ENCODE data around the gene GATAD2A.
"Not testable (repeated sequence)": the region's sequence is repeated elsewhere in the genome, so short reads cannot be mapped to it uniquely, and the experiment has no call there.

GATAD2A gene

DNA sequence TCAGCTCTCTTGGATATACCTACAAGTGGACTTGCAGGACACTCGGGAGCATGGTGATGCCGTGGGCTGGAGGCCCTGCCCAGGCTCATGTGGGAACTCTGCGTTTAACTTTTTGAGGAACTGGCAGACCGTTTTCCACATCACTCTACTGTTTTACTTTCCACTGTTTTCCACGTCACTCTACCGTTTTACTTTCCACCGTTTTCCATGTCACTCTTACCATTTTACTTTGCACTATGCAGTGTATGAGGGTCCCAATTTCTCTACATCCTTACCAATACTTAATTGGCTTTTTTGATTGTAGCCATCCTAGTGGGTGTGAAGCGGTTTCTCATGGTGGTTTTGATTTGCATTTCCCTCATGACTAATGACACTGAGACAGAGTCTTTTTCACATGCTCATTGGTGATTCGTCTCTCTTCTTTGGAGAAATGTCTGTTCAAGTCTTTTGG, 40.5 kb downstream of the GATAD2A start:
- H3K4me1 ChIP-seq (ENCODE audit: control insufficient read depth, insufficient read depth, low read length, poor library complexity, severe bottlenecking): peaks cover 31% of the 10 kb centered on the region
- no peak overlapping the region for H3K4me3 ChIP-seq (ENCODE audit: insufficient read depth, low read depth, low read length, poor library complexity, severe bottlenecking)
- H3K9me3 ChIP-seq (ENCODE audit: control insufficient read depth, low read length): no peaks in the 10 kb centered on the region
- H3K36me3 ChIP-seq (ENCODE audit: control insufficient read depth, insufficient read depth, low read length): no peaks in the 10 kb centered on the region
- H3K27ac ChIP-seq (ENCODE audit: insufficient read depth, low read length, poor library complexity, severe bottlenecking): no peak overlapping the region
- no peak for DNase-seq
- H3K27me3 ChIP-seq (replicated peaks; ENCODE audit: control insufficient read depth, insufficient read depth, low read length, poor library complexity, severe bottlenecking): no peaks in the 10 kb centered on the region

DNA sequence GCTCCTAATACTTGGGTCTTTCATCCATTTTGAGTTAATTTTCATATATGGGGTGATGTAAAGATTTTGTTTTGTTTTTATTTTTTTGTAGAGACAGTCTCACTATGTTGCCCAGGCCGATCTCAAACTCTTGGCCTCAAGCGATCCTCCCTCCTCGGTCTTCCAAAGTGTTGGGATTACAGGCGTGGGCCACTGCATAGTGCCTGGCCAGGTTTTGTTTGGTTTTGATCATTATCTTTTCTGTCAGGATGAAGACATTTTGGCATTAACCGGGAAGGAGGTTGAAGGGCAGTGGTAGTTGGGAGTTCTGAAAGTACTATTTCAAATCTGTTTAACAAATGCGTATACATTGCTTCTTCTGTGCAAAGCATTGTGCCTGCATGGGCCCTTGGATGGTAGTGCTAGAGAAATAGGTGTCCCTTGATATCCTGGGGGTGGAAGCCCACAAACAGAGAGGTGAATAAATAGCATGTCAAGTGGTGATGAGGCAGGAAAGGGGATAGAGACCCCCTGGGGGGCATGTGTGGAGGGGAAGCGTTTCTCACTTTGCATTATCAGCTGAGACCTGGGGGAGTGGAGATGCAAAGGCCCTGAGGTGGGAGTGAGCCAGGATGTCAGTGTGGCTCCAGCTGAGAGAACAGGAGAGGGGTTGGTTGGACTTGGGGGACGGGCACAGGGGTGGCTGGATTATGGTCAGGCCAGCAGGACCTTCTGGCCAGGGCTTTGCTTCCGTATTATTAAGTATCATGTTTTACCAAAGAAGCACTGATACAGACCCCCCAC, 41.4 kb downstream of the GATAD2A start:
- DNase-seq: no peak
- Histone ChIP-seq H3K27ac (ENCODE audit: insufficient read depth, low read length, poor library complexity, severe bottlenecking) (peak overlapping the region; percentile 30), H3K9me3 (ENCODE audit: control insufficient read depth, low read length) (no peaks in the 10 kb centered on the region), H3K27me3 (replicated peaks; ENCODE audit: control insufficient read depth, insufficient read depth, low read length, poor library complexity, severe bottlenecking) (no peaks in the 10 kb centered on the region), H3K4me3 (ENCODE audit: insufficient read depth, low read depth, low read length, poor library complexity, severe bottlenecking) (no peak overlapping the region), H3K4me1 (ENCODE audit: control insufficient read depth, insufficient read depth, low read length, poor library complexity, severe bottlenecking) (peaks cover 40% of the 10 kb centered on the region), H3K36me3 (ENCODE audit: control insufficient read depth, insufficient read depth, low read length) (no peaks in the 10 kb centered on the region)

DNA sequence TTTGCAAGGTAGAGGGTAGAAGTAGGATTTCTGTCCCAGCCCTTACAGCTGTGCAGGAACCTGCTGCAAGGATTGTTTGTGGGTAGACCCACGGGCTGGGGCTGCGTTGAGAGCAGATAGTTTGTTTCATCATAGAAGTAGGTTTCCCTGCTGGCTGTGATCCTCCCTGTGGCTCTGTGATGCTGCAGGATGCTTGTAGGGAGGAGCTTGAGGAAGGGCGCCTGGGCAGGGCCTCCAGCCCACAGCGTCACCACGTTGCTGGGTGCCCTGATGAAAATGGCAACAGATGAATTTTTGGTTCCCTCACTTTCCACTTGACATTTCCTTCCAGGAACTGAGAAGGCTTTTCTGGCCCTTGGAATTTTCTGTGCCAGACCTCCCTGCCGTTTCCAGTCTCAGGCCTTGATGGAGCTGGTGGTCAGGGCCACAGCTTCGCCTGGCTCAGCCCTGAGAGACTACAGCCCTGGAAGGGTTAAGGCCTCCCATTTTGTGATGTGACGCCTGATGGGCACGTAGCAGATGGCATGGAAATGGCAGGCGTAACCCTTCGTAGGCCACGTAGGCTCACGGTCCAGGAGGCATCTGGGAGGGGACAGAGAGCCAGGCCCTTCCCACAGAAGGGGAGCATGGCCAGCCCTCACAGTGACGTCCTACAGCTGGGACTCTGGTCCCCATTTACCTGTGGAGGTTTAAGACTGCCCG, 42.2 kb downstream of the GATAD2A start:
- Histone ChIP-seq H3K4me1 (ENCODE audit: control insufficient read depth, insufficient read depth, low read length, poor library complexity, severe bottlenecking) (peaks cover 47% of the 10 kb centered on the region), H3K27ac (ENCODE audit: insufficient read depth, low read length, poor library complexity, severe bottlenecking) (peak overlapping the region; percentile 30), H3K36me3 (ENCODE audit: control insufficient read depth, insufficient read depth, low read length) (no peaks in the 10 kb centered on the region), H3K9me3 (ENCODE audit: control insufficient read depth, low read length) (no peaks in the 10 kb centered on the region), H3K27me3 (replicated peaks; ENCODE audit: control insufficient read depth, insufficient read depth, low read length, poor library complexity, severe bottlenecking) (no peaks in the 10 kb centered on the region), H3K4me3 (ENCODE audit: insufficient read depth, low read depth, low read length, poor library complexity, severe bottlenecking) (peak overlapping the region; percentile 10)
- peak in 2 of 3 donors; percentile 33 to 35 for DNase-seq

DNA sequence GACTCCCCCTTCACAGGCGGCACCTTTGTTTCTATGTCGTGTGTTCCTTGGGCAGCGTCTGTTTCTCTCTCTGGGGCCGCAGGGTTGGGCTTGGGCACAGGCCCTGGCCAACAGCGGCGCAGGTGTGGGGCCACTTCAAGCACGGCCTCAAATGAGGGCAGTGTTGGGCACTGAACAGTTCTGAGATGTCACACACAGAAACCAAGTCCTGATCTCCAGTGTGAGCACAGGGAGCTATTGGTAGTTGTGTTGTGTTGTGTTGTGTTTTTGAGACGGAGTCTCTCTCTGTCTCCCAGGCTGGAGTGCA, 42.7 kb downstream of the GATAD2A start:
- peak overlapping the region; percentile 30 for H3K27ac ChIP-seq (ENCODE audit: insufficient read depth, low read length, poor library complexity, severe bottlenecking)
- peaks cover 50% of the 10 kb centered on the region for H3K4me1 ChIP-seq (ENCODE audit: control insufficient read depth, insufficient read depth, low read length, poor library complexity, severe bottlenecking)
- H3K4me3 ChIP-seq (ENCODE audit: insufficient read depth, low read depth, low read length, poor library complexity, severe bottlenecking): no peak overlapping the region
- no peaks in the 10 kb centered on the region for H3K27me3 ChIP-seq (replicated peaks; ENCODE audit: control insufficient read depth, insufficient read depth, low read length, poor library complexity, severe bottlenecking)
- no peaks in the 10 kb centered on the region for H3K9me3 ChIP-seq (ENCODE audit: control insufficient read depth, low read length)
- no peak for DNase-seq
- H3K36me3 ChIP-seq (ENCODE audit: control insufficient read depth, insufficient read depth, low read length): no peaks in the 10 kb centered on the region

DNA sequence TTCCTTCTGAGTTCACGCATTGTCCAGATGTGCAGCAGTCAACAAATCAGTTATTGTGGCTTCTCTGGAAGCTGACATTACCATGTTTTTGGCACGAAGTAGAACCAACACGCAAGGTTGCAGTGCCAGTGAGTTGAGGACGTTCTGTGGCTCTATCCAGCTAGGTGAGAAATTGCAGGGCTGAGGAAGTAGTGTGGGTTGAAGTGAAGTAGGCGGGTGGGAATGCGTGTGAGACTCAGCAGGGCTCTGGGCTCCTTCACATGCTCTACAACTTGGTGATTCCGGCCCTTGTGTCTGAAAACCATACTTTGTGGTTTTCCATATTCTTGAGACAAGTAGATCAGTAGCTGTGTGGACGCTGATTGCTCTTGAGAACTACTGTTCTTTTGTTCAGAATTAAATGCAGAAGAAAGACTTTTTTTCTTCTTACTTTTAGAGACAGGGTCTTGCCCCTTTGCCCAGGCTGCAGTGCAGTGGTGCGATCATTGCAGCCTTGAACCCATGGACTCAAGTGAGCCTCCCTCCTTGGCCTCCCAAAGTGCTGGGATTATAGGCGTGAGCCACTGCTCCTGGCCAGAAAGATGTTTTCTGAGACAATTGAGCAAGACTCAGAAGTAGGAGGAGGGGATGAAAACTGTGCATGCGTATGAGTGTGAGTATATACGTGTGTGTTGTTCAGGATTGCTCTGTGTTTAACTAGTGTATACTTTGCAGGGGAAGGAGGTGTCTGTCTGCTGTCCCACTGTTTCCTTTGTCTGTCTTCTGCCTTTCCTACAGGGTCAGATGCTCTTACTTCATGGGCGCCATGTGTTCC, 46.2 kb downstream of the GATAD2A start:
- Histone ChIP-seq H3K27ac (ENCODE audit: insufficient read depth, low read length, poor library complexity, severe bottlenecking) (no peak overlapping the region), H3K4me1 (ENCODE audit: control insufficient read depth, insufficient read depth, low read length, poor library complexity, severe bottlenecking) (peaks cover 39% of the 10 kb centered on the region), H3K27me3 (replicated peaks; ENCODE audit: control insufficient read depth, insufficient read depth, low read length, poor library complexity, severe bottlenecking) (no peaks in the 10 kb centered on the region), H3K9me3 (ENCODE audit: control insufficient read depth, low read length) (no peaks in the 10 kb centered on the region), H3K4me3 (ENCODE audit: insufficient read depth, low read depth, low read length, poor library complexity, severe bottlenecking) (no peak overlapping the region), H3K36me3 (ENCODE audit: control insufficient read depth, insufficient read depth, low read length) (no peaks in the 10 kb centered on the region)
- no peak for DNase-seq

DNA sequence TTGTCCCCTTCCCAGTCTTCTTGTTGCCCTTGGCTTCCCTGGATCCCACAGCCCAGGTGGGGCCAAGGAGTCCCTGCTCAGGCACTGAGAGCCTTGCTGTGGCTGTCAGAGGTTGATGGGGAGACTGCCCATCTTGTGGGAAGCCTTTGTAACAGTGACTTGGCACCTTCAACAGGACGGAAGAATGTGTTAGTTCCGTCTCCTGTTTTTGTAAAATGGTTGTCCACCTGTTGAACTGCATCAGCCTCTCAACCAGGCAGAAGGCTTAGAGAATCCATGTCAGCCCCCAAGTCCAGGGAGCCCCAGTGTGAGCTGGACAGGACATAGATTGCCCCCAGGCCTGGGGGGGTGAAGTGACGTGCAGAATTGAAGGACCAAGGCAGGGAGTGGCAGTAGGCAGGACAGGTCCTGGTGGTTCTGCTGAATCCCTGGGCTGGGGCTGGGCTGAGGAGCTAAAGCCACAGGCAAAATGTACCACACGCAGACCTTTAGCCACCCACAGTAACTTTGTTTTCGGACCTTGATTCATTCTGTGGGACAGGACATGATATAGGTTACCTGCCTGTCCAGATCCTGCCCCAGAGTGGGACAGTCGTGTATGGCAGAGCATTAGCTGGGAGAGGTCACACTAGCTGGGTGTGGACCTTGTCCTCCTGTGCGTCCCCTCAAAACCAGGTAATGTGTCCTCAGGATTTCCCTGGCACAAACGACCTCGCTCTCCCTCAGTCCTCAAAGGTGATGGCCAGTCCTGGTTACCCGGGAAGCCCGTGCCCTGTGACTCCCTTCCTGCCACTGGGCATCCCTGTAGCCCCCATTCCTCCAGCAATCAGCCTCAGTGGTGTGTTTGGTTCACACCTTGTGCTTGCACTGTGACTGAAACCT, 47.0 kb downstream of the GATAD2A start:
- no peak for DNase-seq
- Histone ChIP-seq H3K4me3 (ENCODE audit: insufficient read depth, low read depth, low read length, poor library complexity, severe bottlenecking) (no peak overlapping the region), H3K27ac (ENCODE audit: insufficient read depth, low read length, poor library complexity, severe bottlenecking) (no peak overlapping the region), H3K27me3 (replicated peaks; ENCODE audit: control insufficient read depth, insufficient read depth, low read length, poor library complexity, severe bottlenecking) (no peaks in the 10 kb centered on the region), H3K4me1 (ENCODE audit: control insufficient read depth, insufficient read depth, low read length, poor library complexity, severe bottlenecking) (peaks cover 39% of the 10 kb centered on the region), H3K9me3 (ENCODE audit: control insufficient read depth, low read length) (no peaks in the 10 kb centered on the region), H3K36me3 (ENCODE audit: control insufficient read depth, insufficient read depth, low read length) (no peaks in the 10 kb centered on the region)

DNA sequence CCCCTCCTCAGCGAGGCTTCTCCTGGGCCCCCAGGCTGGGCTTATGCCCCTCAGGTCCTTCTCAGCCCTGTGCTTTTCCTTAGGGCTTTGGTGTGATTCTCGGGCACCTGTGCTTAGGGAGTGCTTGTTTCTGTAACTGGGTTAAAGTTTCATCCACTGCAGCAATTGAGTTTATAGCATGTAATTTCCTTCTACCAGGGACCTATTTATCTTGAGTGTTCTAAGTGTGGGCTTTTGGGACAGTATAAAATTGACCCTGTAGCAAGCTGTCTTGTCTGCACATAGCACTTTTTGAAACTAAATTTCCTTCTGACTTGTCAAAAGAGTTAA, 47.6 kb downstream of the GATAD2A start:
- Histone ChIP-seq H3K4me1 (ENCODE audit: control insufficient read depth, insufficient read depth, low read length, poor library complexity, severe bottlenecking) (peaks cover 39% of the 10 kb centered on the region), H3K9me3 (ENCODE audit: control insufficient read depth, low read length) (no peaks in the 10 kb centered on the region), H3K27me3 (replicated peaks; ENCODE audit: control insufficient read depth, insufficient read depth, low read length, poor library complexity, severe bottlenecking) (no peaks in the 10 kb centered on the region), H3K36me3 (ENCODE audit: control insufficient read depth, insufficient read depth, low read length) (no peaks in the 10 kb centered on the region), H3K4me3 (ENCODE audit: insufficient read depth, low read depth, low read length, poor library complexity, severe bottlenecking) (no peak overlapping the region), H3K27ac (ENCODE audit: insufficient read depth, low read length, poor library complexity, severe bottlenecking) (no peak overlapping the region)
- no peak for DNase-seq

DNA sequence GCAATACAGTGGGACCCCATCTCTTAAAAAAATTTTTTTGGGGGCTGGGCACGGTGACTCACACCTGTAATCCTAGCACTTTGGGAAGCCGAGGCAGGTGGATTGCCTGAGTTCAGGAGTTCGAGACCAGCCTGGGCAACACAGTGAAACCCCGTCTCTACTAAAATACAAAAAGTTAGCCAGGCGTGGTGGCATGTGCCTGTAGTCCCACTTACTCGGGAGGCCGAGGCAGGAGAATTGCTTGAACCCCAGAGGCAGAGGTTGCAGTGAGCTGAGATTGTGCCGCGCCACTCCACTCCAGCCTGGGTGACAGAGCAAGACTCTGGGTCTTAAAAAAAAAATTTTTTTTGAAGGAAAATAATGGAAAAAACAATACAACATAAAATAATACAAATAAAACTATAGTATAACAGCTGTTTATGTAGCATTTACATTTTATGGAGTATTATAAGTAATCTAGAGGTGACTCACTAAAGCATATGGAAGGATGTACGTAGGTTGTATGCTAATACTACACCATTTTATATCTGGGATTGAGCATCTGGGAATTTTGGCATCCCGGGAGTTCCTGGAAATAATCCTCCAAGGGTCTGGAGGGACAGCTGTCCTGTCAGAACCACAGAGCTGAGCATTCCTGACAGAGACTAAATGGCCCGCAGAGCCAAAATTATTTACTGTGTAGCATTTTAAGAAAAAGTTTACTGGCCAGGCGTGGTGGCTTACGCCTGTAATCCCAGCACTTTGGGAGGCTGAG, 49.9 kb downstream of the GATAD2A start:
- H3K27me3 ChIP-seq (replicated peaks; ENCODE audit: control insufficient read depth, insufficient read depth, low read length, poor library complexity, severe bottlenecking); H3K27ac ChIP-seq (ENCODE audit: insufficient read depth, low read length, poor library complexity, severe bottlenecking); H3K36me3 ChIP-seq (ENCODE audit: control insufficient read depth, insufficient read depth, low read length); H3K4me3 ChIP-seq (ENCODE audit: insufficient read depth, low read depth, low read length, poor library complexity, severe bottlenecking); DNase-seq; H3K9me3 ChIP-seq (ENCODE audit: control insufficient read depth, low read length): not testable (repeated sequence)
- peaks cover 59% of the 10 kb centered on the region for H3K4me1 ChIP-seq (ENCODE audit: control insufficient read depth, insufficient read depth, low read length, poor library complexity, severe bottlenecking)

DNA sequence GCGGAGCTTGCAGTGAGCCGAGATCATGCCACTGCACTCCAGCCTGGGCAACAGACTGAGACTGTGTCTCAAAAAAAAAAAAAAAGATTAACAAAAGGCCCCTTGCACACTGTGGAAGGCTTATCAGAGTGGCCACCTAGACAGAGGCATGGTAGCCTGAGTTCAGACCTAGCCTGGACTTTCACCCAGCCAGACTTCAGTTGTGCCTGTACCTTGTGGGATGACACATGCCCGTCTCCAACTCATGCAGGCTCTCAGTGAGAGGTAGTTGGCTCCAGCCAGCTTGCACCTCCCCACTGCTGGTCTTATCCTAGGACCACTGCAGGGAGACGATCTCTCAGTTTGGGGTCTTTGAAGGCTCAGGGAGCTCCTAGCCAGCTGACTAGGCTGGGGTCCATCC, 52.2 kb downstream of the GATAD2A start:
- Histone ChIP-seq H3K36me3 (ENCODE audit: control insufficient read depth, insufficient read depth, low read length) (no peaks in the 10 kb centered on the region), H3K4me1 (ENCODE audit: control insufficient read depth, insufficient read depth, low read length, poor library complexity, severe bottlenecking) (peaks cover 64% of the 10 kb centered on the region), H3K4me3 (ENCODE audit: insufficient read depth, low read depth, low read length, poor library complexity, severe bottlenecking) (no peak overlapping the region), H3K27me3 (replicated peaks; ENCODE audit: control insufficient read depth, insufficient read depth, low read length, poor library complexity, severe bottlenecking) (no peaks in the 10 kb centered on the region), H3K27ac (ENCODE audit: insufficient read depth, low read length, poor library complexity, severe bottlenecking) (peak overlapping the region; percentile 80), H3K9me3 (ENCODE audit: control insufficient read depth, low read length) (no peaks in the 10 kb centered on the region)
- no peak for DNase-seq
